Neural cell (in vitro differentiated cells): ENCODE results near the gene PLA2G2F. TPM values are rescaled to one million over a fixed set of nuclear protein-coding genes. Genes with fewer than 3 reads are reported as not detected.

Experiments
- H2AFZ ChIP-seq: fragments of 200-600, 300-800 bp; sonication (generic), shearing (Covaris generic); 2 replicates; pipeline ENCODE4 v1.6.0; 2014; ENCODE audit warnings: low read depth, mild to moderate bottlenecking, antibody characterized with exemption, low read length, moderate library complexity
- H3F3A ChIP-seq: fragments of 200-600 bp; shearing (Covaris generic); 2 replicates; pipeline ENCODE4 v1.6.1; 2016; ENCODE audit warnings: mild to moderate bottlenecking, moderate library complexity, mixed read lengths, antibody characterized with exemption, low read length; ENCODE audit not compliant: insufficient read depth, poor library complexity, severe bottlenecking
- H3K27ac ChIP-seq: fragments of 200-600, 300-800 bp; sonication (generic), shearing (Covaris generic); 2 replicates; pipeline ENCODE4 v1.5.1; 2014; ENCODE audit warnings: mild to moderate bottlenecking, low read length, moderate library complexity
- H3K27me3 ChIP-seq: fragments of 300-800, 200-600 bp; sonication (generic), shearing (Covaris generic); 2 replicates; pipeline ENCODE4 v1.6.0; 2014; ENCODE audit warnings: mild to moderate bottlenecking, low read depth, low read length, moderate library complexity; ENCODE audit not compliant: insufficient read depth
- H3K36me3 ChIP-seq: fragments of 300-800, 200-600 bp; sonication (generic), shearing (Covaris generic); 2 replicates; pipeline ENCODE4 v1.5.1; 2014; ENCODE audit warnings: mild to moderate bottlenecking, antibody characterized with exemption, low read length, moderate library complexity; ENCODE audit not compliant: insufficient read depth
- H3K4me2 ChIP-seq: fragments of 300-800, 200-600 bp; sonication (generic), shearing (Covaris generic); 2 replicates; pipeline ENCODE4 v1.6.0; 2014; ENCODE audit warnings: mild to moderate bottlenecking, low read length
- H3K4me3 ChIP-seq: fragments of 300-800, 200-600 bp; sonication (generic), shearing (Covaris generic); 2 replicates; pipeline ENCODE4 v1.5.1; 2014; ENCODE audit warnings: mild to moderate bottlenecking, low read length, moderate library complexity
- H3K79me2 ChIP-seq: fragments of 200-600 bp; shearing (Covaris generic); replicated peaks from 2 replicates; pipeline ENCODE4 v1.6.0; 2014; ENCODE audit warnings: mild to moderate bottlenecking, low read length, moderate library complexity; ENCODE audit not compliant: insufficient read depth
- H3K9ac ChIP-seq: fragments of 300-800, 200-600 bp; sonication (generic), shearing (Covaris generic); 2 replicates; pipeline ENCODE4 v1.6.1; 2016; ENCODE audit warnings: mild to moderate bottlenecking, low read length, mixed read lengths
- H3K9me2 ChIP-seq: fragments of 200-600 bp; shearing (Covaris generic); 2 replicates; pipeline ENCODE4 v1.6.1; 2016; ENCODE audit warnings: mild to moderate bottlenecking, low read length, mixed read lengths; ENCODE audit not compliant: insufficient read depth
- H3K9me3 ChIP-seq: fragments of 200-600, 300-800 bp; sonication (generic), shearing (Covaris generic); 2 replicates; pipeline ENCODE4 v1.6.1; 2016; ENCODE audit warnings: mild to moderate bottlenecking, mixed run types, low read length, moderate library complexity, mixed read lengths
- H4K20me1 ChIP-seq: fragments of 200-600 bp; shearing (Covaris generic); 2 replicates; pipeline ENCODE4 v1.6.1; 2016; ENCODE audit warnings: mild to moderate bottlenecking, mixed run types; ENCODE audit not compliant: insufficient read depth
- EP300 ChIP-seq: fragments of 450-650 bp; conservative IDR thresholded peaks from 2 replicates; pipeline ENCODE4 v1.6.1; 2014; ENCODE audit warnings: antibody characterized with exemption, mild to moderate bottlenecking, moderate library complexity; ENCODE audit not compliant: poor library complexity, severe bottlenecking
- EZH2 ChIP-seq: fragments of 200-600, 300-800 bp; shearing (Covaris generic), sonication (generic); IDR thresholded peaks from 2 replicates; pipeline ENCODE4 v1.6.1; 2014; ENCODE audit warnings: antibody characterized with exemption, low read length, borderline replicate concordance, mild to moderate bottlenecking; ENCODE audit not compliant: insufficient read depth, poor library complexity, severe bottlenecking
- MXI1 ChIP-seq: fragments of 450-650 bp; conservative IDR thresholded peaks from 2 replicates; pipeline ENCODE4 v1.6.1; 2014; ENCODE audit warnings: antibody characterized with exemption, mild to moderate bottlenecking; ENCODE audit not compliant: poor library complexity, severe bottlenecking
- POLR2AphosphoS5 ChIP-seq: IDR thresholded peaks from 2 replicates; pipeline ENCODE4 v1.6.1; 2012
- RAD21 ChIP-seq: fragments of 450-650 bp; conservative IDR thresholded peaks from 2 replicates; pipeline ENCODE4 v1.6.1; 2014; ENCODE audit warnings: antibody characterized with exemption, mild to moderate bottlenecking, moderate library complexity
- REST ChIP-seq: IDR thresholded peaks from 2 replicates; pipeline ENCODE4 v1.6.1; 2012; ENCODE audit warnings: borderline replicate concordance
- SMC3 ChIP-seq: fragments of 450-650 bp; conservative IDR thresholded peaks from 2 replicates; pipeline ENCODE4 v1.6.1; 2014; ENCODE audit warnings: antibody characterized with exemption, mild to moderate bottlenecking, moderate library complexity; ENCODE audit not compliant: poor library complexity
- TAF1 ChIP-seq: IDR thresholded peaks from 2 replicates; pipeline ENCODE4 v1.6.1; 2012; ENCODE audit warnings: low read depth
- polyA plus RNA-seq: library from polyadenylated mRNA; depleted of rRNA; stranded (reverse); fragments of >200 nt; gene quantifications from 2 replicates; pipeline ENCODE4 v1.2.3, GENCODE V29; 2014
- TF ChIP-seq, protein P1 (sequence below): fragments of 450-650 bp; IDR thresholded peaks from 2 replicates; pipeline ENCODE4 v1.5.1; 2014; ENCODE audit warnings: antibody characterized with exemption, mild to moderate bottlenecking, moderate library complexity; ENCODE audit not compliant: poor library complexity, severe bottlenecking

PLA2G2F gene
- polyA plus RNA-seq, 1 donor from 2014 or later = not detected

DNA sequence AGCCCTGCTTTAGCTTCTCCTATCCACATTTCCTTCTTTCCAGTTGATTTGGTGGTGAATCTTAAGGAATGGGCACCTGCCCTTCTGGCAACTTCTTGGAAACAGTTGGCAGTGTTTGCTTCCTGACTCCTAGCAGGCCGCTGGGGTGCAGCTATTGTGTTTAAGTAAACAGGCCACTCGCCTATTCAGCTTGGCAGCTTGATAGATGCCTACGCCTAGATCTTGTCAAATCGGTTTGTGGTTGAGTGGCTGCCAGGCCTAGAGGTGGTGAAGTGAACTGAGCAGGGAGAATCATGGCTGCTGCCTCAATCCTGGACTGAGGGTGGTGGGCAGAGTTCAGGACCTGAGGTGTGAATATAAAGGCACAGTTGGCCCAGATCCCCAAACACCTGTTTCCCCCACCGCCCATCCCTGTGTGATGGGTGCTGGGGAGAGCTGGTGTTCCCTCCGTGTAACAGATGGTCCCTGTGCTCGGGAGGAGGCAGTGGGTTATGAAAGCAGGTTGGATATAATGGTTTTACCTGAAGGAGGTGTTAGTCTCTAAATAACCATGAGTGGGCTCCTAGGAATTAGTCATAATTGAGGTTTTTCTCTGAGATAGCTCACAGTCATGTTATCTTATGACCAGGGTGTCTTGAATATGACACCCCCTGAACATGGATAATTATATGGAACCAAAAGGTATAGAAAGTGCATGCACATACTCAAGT lies 48.1 kb downstream of the PLA2G2F start:
- Histone ChIP-seq H2AFZ (no peak overlapping the region), H3K4me2 (no peak overlapping the region), H3K9ac (no peak overlapping the region)

DNA sequence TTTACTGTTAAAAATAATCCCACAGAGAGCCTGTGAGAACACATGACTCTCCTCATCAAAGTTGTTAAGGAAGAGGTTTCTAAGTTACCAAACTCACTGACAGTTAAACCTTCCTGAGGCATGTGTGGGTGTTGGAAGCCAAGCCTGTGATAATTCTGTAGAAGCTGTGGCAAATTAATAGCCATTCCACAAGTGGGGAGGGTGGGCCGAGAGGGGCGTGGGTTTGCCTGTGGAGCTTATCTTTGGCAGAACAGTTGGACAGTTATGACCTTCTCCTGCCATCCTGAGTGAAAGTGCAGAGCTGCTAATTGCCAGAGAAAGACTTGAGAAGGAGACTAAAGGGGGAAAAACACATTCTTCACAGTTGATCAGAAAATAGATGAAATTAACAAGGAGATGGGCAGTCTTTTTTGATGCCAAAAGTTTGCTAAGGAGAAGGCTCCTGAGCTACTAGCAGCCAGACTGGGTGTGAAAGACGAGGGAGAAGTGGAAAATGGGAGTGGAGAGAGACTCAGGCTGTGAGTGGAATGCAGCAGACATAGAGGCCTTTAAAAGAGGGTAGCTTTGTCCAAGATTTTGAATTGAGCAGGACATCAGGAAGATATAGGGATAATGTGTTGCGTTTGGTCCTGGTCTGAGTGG lies 48.8 kb downstream of the PLA2G2F start:
- Histone ChIP-seq H4K20me1 (no peaks in the 10 kb centered on the region), H3K9me3 (no peaks in the 10 kb centered on the region), H3K36me3 (no peaks in the 10 kb centered on the region), H3K4me3 (no peak overlapping the region), H3K4me2 (no peak overlapping the region), H3K79me2 (no peaks in the 10 kb centered on the region), H3K27ac (no peak overlapping the region), H3K9me2 (no peaks in the 10 kb centered on the region), H2AFZ (no peak overlapping the region), H3K27me3 (no peaks in the 10 kb centered on the region), H3F3A (no peaks in the 10 kb centered on the region), H3K9ac (no peak overlapping the region)
- TF ChIP-seq SMC3 (no peak), REST (no peak), POLR2AphosphoS5 (no peak), RAD21 (no peak)

More for the DNA sequence above, 48.1 kb downstream of the PLA2G2F start:
- Histone ChIP-seq H3K27me3 (no peaks in the 10 kb centered on the region), H3K79me2 (no peaks in the 10 kb centered on the region), H3K9me3 (no peaks in the 10 kb centered on the region), H3K36me3 (no peaks in the 10 kb centered on the region), H3K9me2 (no peaks in the 10 kb centered on the region), H3K4me3 (no peak overlapping the region), H3K27ac (no peak overlapping the region), H4K20me1 (no peaks in the 10 kb centered on the region), H3F3A (no peaks in the 10 kb centered on the region)
- TF ChIP-seq REST (no peak), EP300 (no peak), EZH2 (no peak), TAF1 (no peak), POLR2AphosphoS5 (no peak), RAD21 (no peak), MXI1 (no peak), SMC3 (no peak)
- TF ChIP-seq, protein P1, sequence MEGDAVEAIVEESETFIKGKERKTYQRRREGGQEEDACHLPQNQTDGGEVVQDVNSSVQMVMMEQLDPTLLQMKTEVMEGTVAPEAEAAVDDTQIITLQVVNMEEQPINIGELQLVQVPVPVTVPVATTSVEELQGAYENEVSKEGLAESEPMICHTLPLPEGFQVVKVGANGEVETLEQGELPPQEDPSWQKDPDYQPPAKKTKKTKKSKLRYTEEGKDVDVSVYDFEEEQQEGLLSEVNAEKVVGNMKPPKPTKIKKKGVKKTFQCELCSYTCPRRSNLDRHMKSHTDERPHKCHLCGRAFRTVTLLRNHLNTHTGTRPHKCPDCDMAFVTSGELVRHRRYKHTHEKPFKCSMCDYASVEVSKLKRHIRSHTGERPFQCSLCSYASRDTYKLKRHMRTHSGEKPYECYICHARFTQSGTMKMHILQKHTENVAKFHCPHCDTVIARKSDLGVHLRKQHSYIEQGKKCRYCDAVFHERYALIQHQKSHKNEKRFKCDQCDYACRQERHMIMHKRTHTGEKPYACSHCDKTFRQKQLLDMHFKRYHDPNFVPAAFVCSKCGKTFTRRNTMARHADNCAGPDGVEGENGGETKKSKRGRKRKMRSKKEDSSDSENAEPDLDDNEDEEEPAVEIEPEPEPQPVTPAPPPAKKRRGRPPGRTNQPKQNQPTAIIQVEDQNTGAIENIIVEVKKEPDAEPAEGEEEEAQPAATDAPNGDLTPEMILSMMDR = no peak
